GM23338 (cell line): ENCODE measurements around the gene ZNF19.

Source experiments
- CREB1 ChIP-seq: fragments of 250-450 bp; sonication (Bioruptor Pico); IDR thresholded peaks from 2 replicates; pipeline ENCODE4 v1.5.0; 2020; ENCODE audit warnings: low read depth, mild to moderate bottlenecking, moderate library complexity
- CTCF ChIP-seq, 2 experiments: fragments of 200-600 bp in 1 of 2; sonication (generic) in 1 of 2; conservative IDR thresholded peaks; 2 replicates each; pipeline versions ENCODE4 v1.5.1 to v1.6.1; 2016 to 2017; ENCODE audit warnings: antibody characterized with exemption in 2 of 2, low read depth in 2 of 2, mild to moderate bottlenecking in 2 of 2, moderate library complexity in 1 of 2
- ETS1 ChIP-seq: IDR thresholded peaks from 2 replicates; pipeline ENCODE4 v1.6.1; 2016; ENCODE audit warnings: antibody characterized with exemption
- EZH2 ChIP-seq: fragments of 200-600 bp; sonication (generic); IDR thresholded peaks from one replicate; pipeline ENCODE4 v1.8.0; 2017; ENCODE audit warnings: antibody characterized with exemption, mild to moderate bottlenecking, low read depth; ENCODE audit not compliant: unreplicated experiment
- EZH2phosphoT487 ChIP-seq: fragments of 200-600 bp; sonication (generic); IDR thresholded peaks from one replicate; pipeline ENCODE4 v1.8.1; 2018; ENCODE audit warnings: antibody characterized with exemption; ENCODE audit not compliant: unreplicated experiment
- JUNB ChIP-seq: IDR thresholded peaks from one replicate; pipeline ENCODE4 v1.6.1; 2016; ENCODE audit warnings: antibody characterized with exemption; ENCODE audit not compliant: unreplicated experiment
- NANOG ChIP-seq: IDR thresholded peaks from 2 replicates; pipeline ENCODE4 v1.6.1; 2016; ENCODE audit warnings: antibody characterized with exemption, borderline replicate concordance
- POLR2AphosphoS5 ChIP-seq: IDR thresholded peaks from 2 replicates; pipeline ENCODE4 v1.6.1; 2016; ENCODE audit warnings: antibody characterized with exemption, low read depth
- REST ChIP-seq: IDR thresholded peaks from one replicate; pipeline ENCODE4 v1.6.1; 2018; ENCODE audit warnings: antibody characterized with exemption; ENCODE audit not compliant: unreplicated experiment
- STAT1 ChIP-seq: IDR thresholded peaks from one replicate; pipeline ENCODE4 v1.6.1; 2016; ENCODE audit warnings: antibody characterized with exemption; ENCODE audit not compliant: unreplicated experiment
- ZNF114 ChIP-seq: fragments of 250-450 bp; sonication (Bioruptor Pico); IDR thresholded peaks from 2 replicates; pipeline ENCODE4 v1.5.0; 2020; ENCODE audit warnings: mild to moderate bottlenecking, moderate library complexity
- ZNF331 ChIP-seq: fragments of 250-450 bp; sonication (Bioruptor Pico); IDR thresholded peaks from 2 replicates; pipeline ENCODE4 v1.5.0; 2020; ENCODE audit warnings: low read depth, mild to moderate bottlenecking, moderate library complexity
- ZNF462 ChIP-seq: fragments of 250-450 bp; sonication (Bioruptor Pico); IDR thresholded peaks from 2 replicates; pipeline ENCODE4 v1.5.0; 2020; ENCODE audit warnings: mild to moderate bottlenecking, moderate library complexity

GRCh38 chr16:71507061-71507460 is 17.9 kb upstream of the ZNF19 start:
- TF ChIP-seq CTCF (conservative IDR thresholded peaks at IDR 0.05; ENCODE audit: low read depth in 2 of 2): no peak
- TF ChIP-seq EZH2phosphoT487: no peak
- no peak for TF ChIP-seq REST
- TF ChIP-seq STAT1: no peak
- no peak for TF ChIP-seq POLR2AphosphoS5
- no peak for TF ChIP-seq EZH2
- TF ChIP-seq ETS1: no peak
- no peak for TF ChIP-seq NANOG
- TF ChIP-seq CREB1 (CRISPR knock-in tag): no peak
- no peak for TF ChIP-seq JUNB
- TF ChIP-seq ZNF331: no peak
- TF ChIP-seq ZNF114 (CRISPR knock-in tag): no peak
- TF ChIP-seq ZNF462 (CRISPR knock-in tag): no peak
